ENCODE measurements around the gene NXPH3. TPM values are rescaled to one million over a fixed set of nuclear protein-coding genes. Genes with fewer than 3 reads are reported as not detected.
"Not testable (repeated sequence)": the region's sequence is repeated elsewhere in the genome, so short reads cannot be mapped to it uniquely, and the experiment has no call there.

NXPH3 gene
- polyA plus RNA-seq, 3 donors = 0.26 to 6.1 (median 1.5) TPM

DNA sequence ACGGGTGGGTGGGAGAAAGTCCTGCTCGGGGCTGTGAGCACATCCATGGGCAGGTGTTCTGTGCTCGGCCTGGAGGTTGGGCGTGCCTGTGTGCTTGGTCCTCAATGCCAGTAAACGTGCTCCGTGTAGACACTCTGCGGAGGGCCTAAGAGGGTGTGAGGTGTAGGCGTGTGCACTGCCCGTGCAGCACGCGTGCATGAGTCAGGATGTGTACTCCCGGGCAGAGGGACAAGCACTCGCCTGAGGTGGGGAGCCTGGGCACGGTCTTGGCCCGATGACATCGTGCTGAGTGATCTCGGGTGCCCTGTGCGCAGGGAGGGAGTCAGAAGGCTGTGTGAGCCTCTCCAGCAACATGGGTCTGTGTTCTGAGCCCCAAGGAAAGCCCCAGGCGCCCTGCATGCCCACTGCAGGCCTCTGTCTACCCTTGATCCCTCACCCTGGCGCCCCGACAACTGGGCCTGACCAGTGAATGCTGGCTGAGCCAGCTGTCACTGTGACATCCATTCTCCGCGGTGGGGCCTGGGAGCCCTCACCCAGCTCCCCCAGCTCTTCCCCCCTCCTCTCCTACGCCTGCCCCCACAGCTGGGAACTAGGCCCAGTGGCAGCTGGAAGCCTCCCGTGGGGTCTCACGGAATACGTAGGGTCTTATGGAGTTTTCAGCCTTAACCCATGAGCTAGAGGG, 23.5 kb upstream of the NXPH3 start:
- H3K27ac ChIP-seq (ENCODE audit: low read depth, low read length) = no peak overlapping the region
- WGBS, 3 donors = 86 to 88% (median 87%) methylated on average over 27 of the region's 27 CpGs

DNA sequence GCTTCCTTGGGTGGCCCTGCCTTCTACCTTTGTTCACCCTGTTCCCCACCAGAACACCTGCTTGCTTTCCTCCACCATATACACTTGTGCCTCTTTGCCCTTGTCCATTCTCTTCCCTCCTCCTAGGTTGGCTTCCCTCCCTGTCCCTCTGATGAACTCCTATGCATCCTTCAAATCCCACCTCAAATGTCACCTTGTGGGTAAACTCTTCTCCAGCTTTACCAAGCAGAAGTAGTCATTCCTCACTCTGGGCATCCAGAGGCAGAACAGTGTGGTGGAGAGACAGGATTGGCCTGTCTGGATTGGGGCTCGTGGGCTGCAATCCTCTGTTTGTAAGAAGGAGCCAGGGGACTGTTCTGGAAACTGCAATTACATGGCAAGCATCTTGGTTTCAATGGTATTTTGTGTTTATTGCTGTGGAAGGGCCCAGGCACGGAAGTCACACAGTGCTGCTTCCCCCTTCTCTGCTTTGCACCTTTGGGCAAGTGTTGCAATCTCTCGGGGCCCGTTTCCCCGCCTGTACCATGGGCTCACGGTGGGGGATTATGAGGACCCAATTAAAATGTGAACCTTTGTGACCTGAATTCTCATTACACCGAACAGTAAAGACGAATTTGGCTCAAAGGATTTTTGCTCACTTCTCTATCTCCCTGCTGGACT, 21.9 kb upstream of the NXPH3 start:
- 60 to 88% (median 64%) methylated on average over 8 of the region's 8 CpGs for WGBS, 3 donors
- no peak overlapping the region for H3K27ac ChIP-seq (ENCODE audit: low read depth, low read length)

DNA sequence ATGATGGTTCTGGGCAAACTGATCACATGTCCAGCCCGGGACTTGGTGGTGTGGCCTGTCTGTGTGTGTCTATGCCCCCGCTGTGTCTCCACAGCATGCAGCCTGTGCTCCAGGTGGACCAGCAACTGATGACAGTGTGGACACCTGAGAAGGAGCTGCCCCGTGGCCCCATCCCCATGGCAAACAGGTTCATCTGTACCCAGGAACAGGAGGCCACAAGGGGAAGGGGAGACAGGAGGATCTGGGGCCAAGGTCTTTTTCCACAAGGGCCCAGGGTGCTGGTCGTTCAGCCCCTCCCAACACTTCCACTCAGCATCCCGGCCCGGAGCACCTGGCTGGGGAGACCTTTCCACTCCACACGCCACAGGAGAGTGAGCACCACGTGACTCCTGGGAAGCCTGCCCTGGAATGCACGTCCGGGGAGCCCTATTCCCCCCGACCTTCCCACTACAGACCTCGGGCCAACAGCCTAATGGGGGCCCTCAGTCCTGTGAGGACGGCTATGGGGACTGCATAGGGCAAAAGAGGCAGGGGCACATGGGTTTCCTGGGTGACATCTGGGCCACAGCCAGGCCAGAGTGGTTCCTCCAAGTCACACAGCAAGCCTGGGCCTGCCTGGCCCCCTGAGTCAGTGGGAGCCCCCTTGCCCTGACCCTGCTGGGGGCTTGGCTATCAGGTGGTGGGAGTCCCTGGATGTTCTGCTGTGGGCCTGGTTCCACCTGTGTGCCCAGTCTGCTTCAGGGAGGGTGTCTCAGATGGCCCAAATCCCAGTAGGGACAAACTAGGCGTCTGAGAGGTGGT, 20.8 kb upstream of the NXPH3 start:
- H3K27ac ChIP-seq (ENCODE audit: low read depth, low read length) = no peak overlapping the region
- WGBS, 3 donors = 65 to 78% (median 78%) methylated on average over 14 of the region's 14 CpGs

GRCh38 chr17:49555495-49556222, 20.0 kb upstream of the NXPH3 start:
- WGBS, 3 donors = 62 to 66% (median 66%) methylated on average over 19 of the region's 19 CpGs

GRCh38 chr17:49556223-49556943, 19.3 kb upstream of the NXPH3 start:
- H3K27ac ChIP-seq (ENCODE audit: low read depth, low read length) = no peak overlapping the region
- WGBS, 3 donors = 10 to 19% (median 13%) methylated on average over 27 to 30 of the region's 30 CpGs

More at GRCh38 chr17:49555495-49556222, 20.0 kb upstream of the NXPH3 start:
- H3K27ac ChIP-seq (ENCODE audit: low read depth, low read length) = no peak overlapping the region

DNA sequence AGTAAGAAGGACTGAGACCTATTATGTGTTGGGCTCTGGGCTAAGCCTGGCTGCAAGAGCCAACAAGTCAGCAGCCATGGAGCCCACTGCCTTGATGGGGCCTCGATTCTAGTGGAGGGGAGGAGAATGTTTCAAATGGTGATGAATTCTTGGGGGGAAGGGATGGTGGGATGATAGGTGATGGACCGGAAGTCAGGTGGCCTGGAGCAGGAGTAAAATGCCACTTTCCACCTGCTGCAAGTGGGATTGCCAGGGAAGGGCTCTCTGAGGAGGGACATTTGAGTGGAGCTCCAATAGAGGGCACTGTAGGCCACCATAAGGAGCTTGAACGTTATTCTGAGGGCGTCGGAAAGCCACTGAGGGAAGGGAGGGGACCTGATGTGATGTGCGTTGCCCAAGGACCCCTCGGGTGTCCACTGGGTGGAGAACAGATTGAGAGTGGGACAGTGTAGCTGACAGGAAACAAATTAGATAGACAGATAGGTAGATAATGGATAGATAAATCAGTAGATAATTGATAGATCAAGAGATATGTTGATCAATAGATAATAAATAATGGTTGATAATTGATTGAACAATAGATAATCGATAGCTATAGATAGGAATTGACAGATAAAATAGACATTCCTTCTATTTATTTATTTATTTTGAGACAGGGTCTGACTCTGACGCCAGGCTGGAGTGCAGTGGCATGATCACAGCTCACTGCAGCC, 18.2 kb upstream of the NXPH3 start:
- H3K27ac ChIP-seq (ENCODE audit: low read depth, low read length) = no peak overlapping the region
- 16 to 21% (median 20%) methylated on average over 9 of the region's 9 CpGs for WGBS, 3 donors

- no peak overlapping the region for H3K27ac ChIP-seq (ENCODE audit: low read depth, low read length)
- WGBS, 3 donors = 86 to 90% (median 88%) methylated on average over 4 of the region's 4 CpGs
Observed at GRCh38 chr17:49564638-49565037, 11.0 kb upstream of the NXPH3 start.

DNA sequence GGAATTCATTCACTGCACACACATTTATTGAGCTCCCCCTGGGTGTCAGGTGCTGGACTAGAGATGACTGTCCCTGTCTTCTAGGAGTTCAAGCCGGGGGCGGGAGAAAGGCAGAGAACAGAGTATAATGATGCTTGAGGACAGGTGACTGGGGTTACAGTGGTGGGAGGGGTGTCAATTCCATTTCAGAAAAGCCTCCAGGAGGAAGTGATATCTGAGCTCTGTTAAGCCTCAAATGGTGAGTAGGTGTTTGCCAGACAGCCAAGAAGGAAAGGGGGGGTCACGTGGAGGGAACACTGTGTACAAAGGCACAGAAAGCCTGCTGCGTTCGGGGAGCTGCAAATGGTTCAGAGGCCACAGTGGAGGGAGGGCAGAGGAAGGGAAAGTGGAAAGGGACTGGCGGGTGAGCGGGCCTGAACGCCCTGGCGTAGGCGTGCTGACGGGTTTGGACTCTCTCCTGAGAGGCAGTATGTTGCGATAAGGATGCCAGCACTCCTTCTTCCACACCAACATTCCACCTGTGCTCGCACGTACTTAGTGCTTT, 9.7 kb upstream of the NXPH3 start:
- WGBS, 3 donors = 8 to 13% (median 8%) methylated on average over 14 of the region's 14 CpGs
- no peak overlapping the region for H3K27ac ChIP-seq (ENCODE audit: low read depth, low read length)

GRCh38 chr17:49566668-49567071, 9.0 kb upstream of the NXPH3 start:
- H3K27ac ChIP-seq (ENCODE audit: low read depth, low read length) = peak overlapping the region; percentile 15
- WGBS, 3 donors = 64 to 79% (median 70%) methylated on average over 5 of the region's 5 CpGs

GRCh38 chr17:49567104-49567521, 8.6 kb upstream of the NXPH3 start:
- 79 to 81% (median 79%) methylated on average over 9 of the region's 9 CpGs for WGBS, 3 donors
- H3K27ac ChIP-seq (ENCODE audit: low read depth, low read length) = no peak overlapping the region

DNA sequence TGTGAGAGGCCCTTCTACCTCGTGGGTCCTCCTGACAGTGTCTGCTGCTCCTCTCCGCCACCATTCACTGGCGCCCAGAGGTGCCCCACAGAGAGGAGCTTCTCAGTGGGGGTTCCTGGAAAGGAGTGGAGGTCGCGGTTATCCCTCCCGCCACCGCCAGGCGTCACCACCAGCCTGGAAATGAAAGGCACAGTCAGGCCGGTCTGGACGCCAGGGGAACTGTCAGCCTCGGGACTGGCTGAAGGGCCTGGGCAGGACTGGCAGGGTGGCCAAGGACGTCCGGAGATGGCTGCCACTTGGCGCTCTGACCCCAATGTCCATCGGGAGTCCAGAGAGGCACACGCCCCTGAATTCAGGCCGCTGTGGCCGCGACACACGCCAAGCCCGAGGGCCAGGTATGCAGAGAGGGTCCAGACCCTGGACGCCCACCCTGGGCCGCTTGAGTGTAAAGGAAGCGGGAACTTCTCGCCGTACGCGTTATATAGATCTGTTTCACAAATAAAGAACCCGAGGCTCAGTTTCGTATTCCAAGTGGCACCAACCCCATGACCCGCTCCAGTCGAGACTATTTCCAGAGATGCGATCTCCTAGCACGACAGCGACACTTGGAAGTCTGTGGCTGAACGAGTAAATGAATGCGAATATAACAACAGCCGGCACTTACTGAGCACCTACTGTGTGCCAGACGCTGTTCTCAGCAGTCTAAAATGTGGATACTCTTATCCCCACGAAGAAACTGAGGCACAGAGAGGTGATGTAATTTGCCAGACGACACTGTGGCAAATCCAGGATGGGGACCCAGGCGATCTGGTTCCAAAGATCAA, 7.6 kb upstream of the NXPH3 start:
- 10 to 13% (median 10%) methylated on average over 42 of the region's 42 CpGs for WGBS, 3 donors
- no peak overlapping the region for H3K27ac ChIP-seq (ENCODE audit: low read depth, low read length)

DNA sequence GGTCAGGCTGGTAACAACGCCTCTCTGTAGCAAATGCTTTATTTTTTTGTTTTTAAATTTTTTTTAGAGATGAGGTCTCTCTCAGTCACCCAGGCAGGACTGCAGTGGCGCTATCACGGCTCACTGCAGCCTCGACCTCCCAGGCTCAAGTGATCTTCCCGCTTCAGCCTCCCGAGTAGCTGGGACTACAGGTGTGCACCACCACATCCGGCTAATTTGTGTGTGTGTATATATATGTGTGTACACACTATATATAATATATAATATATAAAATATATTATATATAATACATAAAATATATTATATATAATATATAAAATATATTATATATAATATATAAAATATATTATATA, 7.0 kb upstream of the NXPH3 start:
- WGBS, 3 donors = 65 to 83% (median 76%) methylated on average over 7 of the region's 7 CpGs
- H3K27ac ChIP-seq (ENCODE audit: low read depth, low read length) = not testable (repeated sequence)

DNA sequence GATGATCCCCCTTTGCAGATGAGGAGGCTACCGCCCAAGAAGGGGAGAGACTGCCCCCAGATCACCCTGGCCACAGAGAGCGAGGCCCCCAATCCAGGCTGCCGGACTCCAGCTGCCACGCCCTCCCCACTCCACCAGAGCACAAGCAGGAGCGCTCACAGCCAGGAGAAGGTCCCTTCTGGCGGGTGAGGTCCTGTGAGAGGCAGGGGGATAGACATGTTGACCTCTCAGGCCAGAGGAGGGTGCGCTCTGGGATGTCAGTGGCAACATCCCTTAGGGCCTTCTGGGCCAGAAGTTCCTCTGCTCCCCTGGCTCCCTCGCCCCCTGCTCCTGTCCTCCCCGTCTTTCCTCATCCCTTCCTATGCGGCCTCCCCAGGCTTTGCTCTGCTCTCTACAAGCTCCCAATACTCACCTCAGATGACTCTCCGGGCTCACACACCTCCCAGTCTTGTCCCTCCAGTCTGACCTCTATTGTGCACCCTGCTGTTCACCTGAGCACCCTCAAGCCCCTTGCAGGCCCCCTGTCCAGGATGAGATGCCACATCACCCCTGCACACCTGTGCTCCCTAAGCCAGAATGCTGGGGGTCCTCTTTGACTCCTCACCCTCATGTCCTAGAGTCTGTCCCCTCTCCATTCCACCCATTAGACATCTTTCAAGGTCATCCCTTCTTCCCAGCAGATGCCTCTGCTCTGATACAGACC, 5.0 kb upstream of the NXPH3 start:
- 60 to 68% (median 65%) methylated on average over 10 to 11 of the region's 11 CpGs for WGBS, 3 donors
- H3K27ac ChIP-seq (ENCODE audit: low read depth, low read length) = no peak overlapping the region

DNA sequence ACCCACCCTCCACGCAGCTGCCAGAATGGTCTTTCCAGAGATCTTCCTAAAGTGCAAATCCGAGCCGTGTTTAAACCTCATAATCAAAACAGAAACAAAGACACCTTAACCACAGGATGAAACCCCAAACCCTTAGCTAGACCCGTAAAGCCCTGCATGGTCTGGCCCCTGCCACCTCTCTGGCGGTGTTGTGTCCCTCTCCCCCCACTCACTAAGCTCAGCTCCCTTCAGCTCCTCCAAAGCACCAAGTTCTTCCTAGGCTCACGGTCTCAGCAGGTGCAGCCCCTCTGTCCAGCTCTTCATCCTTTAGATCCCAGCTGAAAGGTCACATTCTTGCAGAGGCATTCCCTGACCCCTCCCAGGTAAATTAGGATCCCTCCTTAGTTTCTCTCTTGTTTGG, 4.4 kb upstream of the NXPH3 start:
- 55 to 73% (median 62%) methylated on average over 6 of the region's 6 CpGs for WGBS, 3 donors
- H3K27ac ChIP-seq (ENCODE audit: low read depth, low read length) = no peak overlapping the region

DNA sequence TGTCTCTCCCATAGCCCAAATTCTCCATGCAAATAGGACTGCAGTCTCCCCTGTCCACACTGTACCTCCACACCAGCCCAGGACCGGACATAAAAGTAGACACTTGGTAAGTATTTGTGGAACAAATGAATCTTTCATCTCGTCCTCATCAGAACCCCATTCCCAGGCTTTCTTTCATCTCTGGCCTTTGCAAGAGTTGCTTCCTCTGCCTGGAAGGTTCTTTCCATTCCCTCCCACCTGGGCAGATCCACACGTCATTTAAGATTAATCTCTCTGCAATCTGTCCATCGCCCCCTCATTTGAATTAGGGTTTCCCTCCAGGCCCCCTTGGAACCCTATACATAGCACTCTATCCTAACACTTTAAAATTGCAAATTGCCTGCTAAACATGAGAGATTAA, 3.9 kb upstream of the NXPH3 start:
- no peak overlapping the region for H3K27ac ChIP-seq (ENCODE audit: low read depth, low read length)
- 43 to 60% (median 59%) methylated on average over 4 of the region's 4 CpGs for WGBS, 3 donors

- no peak overlapping the region for H3K27ac ChIP-seq (ENCODE audit: low read depth, low read length)
- WGBS, 3 donors = 60 to 71% (median 70%) methylated on average over 3 of the region's 3 CpGs
Observed at GRCh38 chr17:49572226-49572625, 3.4 kb upstream of the NXPH3 start.

Data from adipose tissue (tissue), 3 donors.